PC-3 (cell line): ENCODE results near the gene ZACN. TPM values are rescaled to one million over a fixed set of nuclear protein-coding genes. Genes with fewer than 3 reads are reported as not detected.

Experiments used
- ATAC-seq: fragments of 200-7000 bp; cut with Tn5 transposase; 2 replicates; pipeline ENCODE4 v1.9.1; 2020; ENCODE audit warnings: mild to moderate bottlenecking, moderate library complexity
- BruUV-seq: library from RNA; stranded (reverse); fragments of 400-500 nt; replicated peaks from 2 replicates; lab custom pipeline; 2021; lab: Mats Ljungman, UMichigan
- CTCF ChIA-PET: fragments of 300-600 bp; sonication (Branson Sonifier 250); formaldehyde crosslinking; loops from one replicate; lab custom pipeline; 2022; ENCODE audit warnings: antibody characterized with exemption; lab: Charles Lee
- POLR2A ChIA-PET: fragments of 300-600 bp; sonication (Branson Sonifier 250); formaldehyde crosslinking; loops from one replicate; lab custom pipeline; 2022; ENCODE audit warnings: antibody characterized with exemption; ENCODE audit not compliant: unreplicated experiment; lab: Charles Lee
- DNase-seq: peaks from one replicate; pipeline ENCODE4 v3.0.0-alpha.2; 2015
- H2AFZ ChIP-seq: fragments of 300-600 bp; sonication (generic); 2 replicates; pipeline ENCODE4 v1.6.0; 2016; ENCODE audit warnings: antibody characterized with exemption, low read length
- H3F3A ChIP-seq: fragments of 300-600 bp; sonication (generic); one replicate; pipeline ENCODE4 v1.6.0; 2017; ENCODE audit warnings: antibody characterized with exemption, low read length, control low read depth, mild to moderate bottlenecking; ENCODE audit not compliant: unreplicated experiment
- H3K27ac ChIP-seq: fragments of 300-600 bp; sonication (generic); 2 replicates; pipeline ENCODE4 v1.5.1; 2016; ENCODE audit warnings: mild to moderate bottlenecking, low read length
- H3K27me3 ChIP-seq: fragments of 300-600 bp; sonication (generic); 2 replicates; pipeline ENCODE4 v1.6.1; 2016; ENCODE audit warnings: low read length, mixed read lengths
- H3K36me3 ChIP-seq: fragments of 300-600 bp; sonication (generic); 2 replicates; pipeline ENCODE4 v1.6.1; 2016; ENCODE audit warnings: low read depth, mixed run types, low read length, mixed read lengths
- H3K4me1 ChIP-seq: fragments of 300-600 bp; sonication (generic); 2 replicates; pipeline ENCODE4 v1.5.1; 2016; ENCODE audit warnings: low read length; ENCODE audit not compliant: insufficient read depth
- H3K4me2 ChIP-seq: fragments of 300-600 bp; sonication (generic); 2 replicates; pipeline ENCODE4 v1.6.0; 2016; ENCODE audit warnings: low read length
- H3K4me3 ChIP-seq: fragments of 300-600 bp; sonication (generic); 2 replicates; pipeline ENCODE4 v1.5.1; 2016; ENCODE audit warnings: mild to moderate bottlenecking, low read length, mixed read lengths
- H3K79me2 ChIP-seq: fragments of 300-600 bp; sonication (generic); 2 replicates; pipeline ENCODE4 v1.6.1; 2017; ENCODE audit warnings: low read length, mixed read lengths
- H3K9ac ChIP-seq: fragments of 300-600 bp; sonication (generic); 2 replicates; pipeline ENCODE4 v1.6.0; 2016; ENCODE audit warnings: mild to moderate bottlenecking, low read length
- H3K9me2 ChIP-seq: fragments of 300-600 bp; sonication (generic); replicated peaks from 2 replicates; pipeline ENCODE4 v1.6.1; 2016; ENCODE audit warnings: mixed run types, low read length, mixed read lengths
- H3K9me3 ChIP-seq: fragments of 300-600 bp; sonication (generic); 2 replicates; pipeline ENCODE4 v1.6.1; 2016; ENCODE audit warnings: low read length, mixed read lengths
- H4K20me1 ChIP-seq: fragments of 300-600 bp; sonication (generic); 2 replicates; pipeline ENCODE4 v1.6.1; 2016; ENCODE audit warnings: low read length, mixed read lengths
- EZH2 ChIP-seq: fragments of 300-600 bp; sonication (generic); IDR thresholded peaks from one replicate; pipeline ENCODE4 v1.6.1; 2017; ENCODE audit warnings: antibody characterized with exemption, mild to moderate bottlenecking, low read length; ENCODE audit not compliant: unreplicated experiment
- EZH2phosphoT487 ChIP-seq: fragments of 300-600 bp; sonication (generic); IDR thresholded peaks from 2 replicates; pipeline ENCODE4 v1.6.1; 2018; ENCODE audit warnings: mild to moderate bottlenecking, antibody characterized with exemption, low read length, borderline replicate concordance
- intact Hi-C: fragments of 100-400 bp; cut with micrococcal nuclease; formaldehyde crosslinking; loops from 2 replicates; pipeline ENCODE4 v1.9.0; 2023
- total RNA-seq: library from RNA; depleted of rRNA; stranded (reverse); fragments of >200 nt; gene quantifications from 2 replicates; pipeline ENCODE4 v1.2.3, GENCODE V29; 2014
- TF ChIP-seq, protein P1 (sequence below): fragments of 300-600 bp; sonication (generic); conservative IDR thresholded peaks from 2 replicates; pipeline ENCODE4 v1.5.1; 2017; ENCODE audit warnings: antibody characterized with exemption, low read depth, mild to moderate bottlenecking, low read length

ZACN gene
- total RNA-seq, 1 experiment from 2014 or later, result 0.11 TPM

GRCh38 chr17:76079535-76079955 is 563 bp downstream of the ZACN start:
- no peak for TF ChIP-seq EZH2
- TF ChIP-seq EZH2phosphoT487, result no peak
- TF ChIP-seq, protein P1, sequence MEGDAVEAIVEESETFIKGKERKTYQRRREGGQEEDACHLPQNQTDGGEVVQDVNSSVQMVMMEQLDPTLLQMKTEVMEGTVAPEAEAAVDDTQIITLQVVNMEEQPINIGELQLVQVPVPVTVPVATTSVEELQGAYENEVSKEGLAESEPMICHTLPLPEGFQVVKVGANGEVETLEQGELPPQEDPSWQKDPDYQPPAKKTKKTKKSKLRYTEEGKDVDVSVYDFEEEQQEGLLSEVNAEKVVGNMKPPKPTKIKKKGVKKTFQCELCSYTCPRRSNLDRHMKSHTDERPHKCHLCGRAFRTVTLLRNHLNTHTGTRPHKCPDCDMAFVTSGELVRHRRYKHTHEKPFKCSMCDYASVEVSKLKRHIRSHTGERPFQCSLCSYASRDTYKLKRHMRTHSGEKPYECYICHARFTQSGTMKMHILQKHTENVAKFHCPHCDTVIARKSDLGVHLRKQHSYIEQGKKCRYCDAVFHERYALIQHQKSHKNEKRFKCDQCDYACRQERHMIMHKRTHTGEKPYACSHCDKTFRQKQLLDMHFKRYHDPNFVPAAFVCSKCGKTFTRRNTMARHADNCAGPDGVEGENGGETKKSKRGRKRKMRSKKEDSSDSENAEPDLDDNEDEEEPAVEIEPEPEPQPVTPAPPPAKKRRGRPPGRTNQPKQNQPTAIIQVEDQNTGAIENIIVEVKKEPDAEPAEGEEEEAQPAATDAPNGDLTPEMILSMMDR, result no peak
- Histone ChIP-seq H3K9ac (no peak overlapping the region), H3K79me2 (no peaks in the 10 kb centered on the region), H3K27me3 (peaks cover 58% of the 10 kb centered on the region), H3K4me2 (no peak overlapping the region), H3K9me2 (no peaks in the 10 kb centered on the region), H2AFZ (no peak overlapping the region), H3F3A (no peaks in the 10 kb centered on the region), H3K4me3 (no peak overlapping the region), H3K4me1 (no peaks in the 10 kb centered on the region), H3K36me3 (peaks cover 11% of the 10 kb centered on the region), H3K9me3 (no peaks in the 10 kb centered on the region), H4K20me1 (no peaks in the 10 kb centered on the region), H3K27ac (no peak overlapping the region)
- intact Hi-C loops, result no loop called here
- CTCF ChIA-PET, result no interaction called here
- DNase-seq, result no peak
- BruUV-seq, result no TSS peak
- POLR2A ChIA-PET, result interaction anchor here (0.6 kb wide), 1 partner anchor 100 kb away, joined by 7 read pairs; no protein-coding TSS in a partner anchor
- peak; percentile 2; the same call in 1 of the 2 replicates for ATAC-seq

DNA sequence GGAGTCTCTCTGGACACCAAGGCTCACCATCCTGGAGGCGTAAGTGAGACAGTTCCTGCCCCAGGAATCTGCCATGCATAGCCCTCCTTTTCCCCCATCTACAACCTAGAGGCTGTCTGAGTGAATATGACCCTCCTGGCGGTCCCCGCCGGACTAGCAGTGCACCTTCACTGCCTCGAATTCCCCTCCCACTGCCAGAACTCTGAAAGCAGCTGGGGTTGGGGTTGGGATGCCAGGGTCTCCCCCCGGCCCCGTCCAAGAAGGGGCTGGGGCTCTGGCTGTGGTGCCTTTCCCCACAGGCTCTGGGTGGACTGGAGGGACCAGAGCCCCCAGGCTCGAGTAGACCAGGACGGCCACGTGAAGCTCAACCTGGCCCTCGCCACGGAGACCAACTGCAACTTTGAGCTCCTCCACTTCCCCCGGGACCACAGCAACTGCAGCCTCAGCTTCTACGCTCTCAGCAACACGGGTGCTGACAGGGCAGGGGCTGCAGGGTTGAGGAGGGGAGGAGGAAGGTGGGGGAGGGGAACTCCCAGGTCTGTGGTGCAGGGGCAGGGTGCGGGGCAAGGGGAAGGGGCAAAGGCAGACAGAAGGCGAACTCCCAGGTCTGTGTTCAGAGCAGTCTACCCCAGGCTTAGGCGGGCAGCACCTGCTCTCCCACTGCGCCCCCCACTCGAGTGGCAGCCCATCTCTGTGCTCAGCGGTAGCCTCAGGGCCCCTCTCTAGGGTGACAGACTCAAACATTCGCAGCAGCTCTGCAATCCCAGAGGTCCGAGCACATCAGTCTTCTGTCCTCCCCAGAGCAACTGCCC is 1.2 kb downstream of the ZACN start:
- Histone ChIP-seq H3K4me1 (no peaks in the 10 kb centered on the region), H3K4me2 (no peak overlapping the region), H4K20me1 (no peaks in the 10 kb centered on the region), H3F3A (no peaks in the 10 kb centered on the region), H3K27me3 (peaks cover 51% of the 10 kb centered on the region), H2AFZ (no peak overlapping the region), H3K79me2 (no peaks in the 10 kb centered on the region), H3K27ac (no peak overlapping the region), H3K9ac (no peak overlapping the region), H3K9me3 (no peaks in the 10 kb centered on the region), H3K9me2 (no peaks in the 10 kb centered on the region), H3K36me3 (peaks cover 16% of the 10 kb centered on the region), H3K4me3 (no peak overlapping the region)
- no peak for TF ChIP-seq EZH2
- TF ChIP-seq, protein P1, result no peak; the same call in 1 of the 2 replicates
- TF ChIP-seq EZH2phosphoT487, result no peak
- intact Hi-C loops, result no loop called here
- CTCF ChIA-PET, result no interaction called here
- BruUV-seq, result no TSS peak
- ATAC-seq (peak; percentile 11), DNase-seq (no peak)
- POLR2A ChIA-PET, result no interaction called here

GRCh38 chr17:76080768-76081287 is 1.8 kb downstream of the ZACN start:
- no peak for TF ChIP-seq EZH2
- TF ChIP-seq EZH2phosphoT487, result no peak
- TF ChIP-seq, protein P1, result no peak
- H3F3A ChIP-seq, result no peaks in the 10 kb centered on the region
- H3K36me3 ChIP-seq, result peaks cover 23% of the 10 kb centered on the region
- H3K4me1 ChIP-seq, result no peaks in the 10 kb centered on the region
- no peak overlapping the region for H2AFZ ChIP-seq
- H3K27me3 ChIP-seq, result peaks cover 45% of the 10 kb centered on the region
- no peaks in the 10 kb centered on the region for H4K20me1 ChIP-seq
- intact Hi-C loops, result no loop called here
- no peak for DNase-seq
- H3K27ac ChIP-seq, result no peak overlapping the region
- ChIA-PET POLR2A (no interaction called here), CTCF (no interaction called here)
- no TSS peak for BruUV-seq
- no peaks in the 10 kb centered on the region for H3K79me2 ChIP-seq
- H3K9me3 ChIP-seq, result no peaks in the 10 kb centered on the region
- no peak; the same call in none of the 2 replicates for ATAC-seq
- H3K4me3 ChIP-seq, result no peak overlapping the region
- no peaks in the 10 kb centered on the region for H3K9me2 ChIP-seq
- no peak overlapping the region for H3K4me2 ChIP-seq
- no peak overlapping the region for H3K9ac ChIP-seq
